H1 (cell line): Measurements from ENCODE around the gene PIAS4. TPM values are rescaled to one million over a fixed set of nuclear protein-coding genes. Genes with fewer than 3 reads are reported as not detected.

Experiments used
- CTCF ChIA-PET: fragments of 300-600 bp; sonication (Branson Sonifier 250); formaldehyde crosslinking; loops from one replicate; lab custom pipeline; 2021; ENCODE audit not compliant: partially characterized antibody; lab: Charles Lee
- POLR2A ChIA-PET: fragments of 300-600 bp; sonication (Branson Sonifier 250); formaldehyde crosslinking; loops from one replicate; lab custom pipeline; 2021; ENCODE audit warnings: inconsistent platforms; ENCODE audit not compliant: partially characterized antibody; lab: Charles Lee
- DNase-seq, 2 experiments: peaks; one replicate each; pipeline versions ENCODE4 v3.0.0 to v3.0.0-alpha.2; 2010 to 2022; ENCODE audit warnings: low spot score in 2 of 2, low read depth in 1 of 2, mixed read lengths in 1 of 2
- FAIRE-seq: peaks from 2 replicates; lab custom pipeline; 2011; peaks lifted over from hg19 to GRCh38; lab: Jason Lieb, UNC
- H2AFZ ChIP-seq: 2 replicates; pipeline ENCODE4 v1.8.1; 2012; ENCODE audit warnings: low read length, inconsistent platforms
- H2AK5ac ChIP-seq: 2 replicates; pipeline ENCODE4 v1.6.1; 2013; ENCODE audit warnings: low read depth, low read length
- H2BK120ac ChIP-seq: replicated peaks from 2 replicates; pipeline ENCODE3; 2013; ENCODE audit warnings: low read depth, low read length, inconsistent platforms
- H2BK12ac ChIP-seq: 2 replicates; pipeline ENCODE4 v1.6.1; 2013; ENCODE audit warnings: low read depth, low read length
- H2BK15ac ChIP-seq: 2 replicates; pipeline ENCODE4 v1.6.1; 2013; ENCODE audit warnings: low read length
- H2BK20ac ChIP-seq: 2 replicates; pipeline ENCODE4 v1.6.1; 2013; ENCODE audit warnings: low read length
- H2BK5ac ChIP-seq: 2 replicates; pipeline ENCODE4 v1.6.1; 2013; ENCODE audit warnings: low read depth, low read length
- H3K14ac ChIP-seq: 2 replicates; pipeline ENCODE4 v1.6.1; 2013; ENCODE audit warnings: inconsistent platforms; ENCODE audit not compliant: insufficient read length
- H3K18ac ChIP-seq: 2 replicates; pipeline ENCODE4 v1.6.1; 2013; ENCODE audit warnings: low read length; ENCODE audit errors: extremely low read depth
- H3K23ac ChIP-seq: 2 replicates; pipeline ENCODE4 v1.6.1; 2013; ENCODE audit warnings: inconsistent platforms; ENCODE audit not compliant: insufficient read length
- H3K23me2 ChIP-seq: 2 replicates; pipeline ENCODE4 v1.6.1; 2013; ENCODE audit warnings: low read depth, low read length
- H3K27ac ChIP-seq: 2 replicates; pipeline ENCODE4 v1.6.1; 2011; ENCODE audit warnings: low read depth, low read length, inconsistent platforms
- H3K27me3 ChIP-seq, 4 experiments: replicated peaks in 1 of 4; 1 replicate in 1 of 4; 2 replicates in 3 of 4; pipeline versions ENCODE4 v1.6.1 to v1.8.1; 2011 to 2013; ENCODE audit warnings: low read length in 3 of 4, mild to moderate bottlenecking in 3 of 4, inconsistent platforms in 2 of 4, mixed read lengths in 2 of 4, moderate library complexity in 1 of 4; ENCODE audit not compliant: control insufficient read depth in 3 of 4, insufficient read depth in 3 of 4; ENCODE audit errors: extremely low read depth in 1 of 4
- H3K36me3 ChIP-seq, 4 experiments: 2 replicates each; pipeline versions ENCODE4 v1.6.1 to v1.8.1; 2011 to 2013; ENCODE audit warnings: mild to moderate bottlenecking in 4 of 4, low read length in 3 of 4, moderate library complexity in 2 of 4, control low read depth in 1 of 4, inconsistent platforms in 1 of 4; ENCODE audit not compliant: insufficient read depth in 4 of 4, control insufficient read depth in 2 of 4
- H3K4ac ChIP-seq: replicated peaks from 2 replicates; pipeline ENCODE3; 2013; ENCODE audit warnings: low read length, low read depth, mixed read lengths, inconsistent platforms; ENCODE audit not compliant: insufficient read length
- H3K4me1 ChIP-seq, 4 experiments: replicated peaks in 1 of 4; 1 replicate in 1 of 4; 2 replicates in 3 of 4; pipeline versions ENCODE4 v1.6.1 to v1.8.1; 2011 to 2013; ENCODE audit warnings: low read length in 3 of 4, inconsistent platforms in 2 of 4, mixed read lengths in 1 of 4; ENCODE audit not compliant: insufficient read depth in 4 of 4, control insufficient read depth in 3 of 4
- H3K4me2 ChIP-seq, 2 experiments: 2 replicates each; pipeline versions ENCODE4 v1.6.1 to v1.8.1; 2011 to 2013; ENCODE audit warnings: low read depth in 2 of 2, low read length in 2 of 2, control low read depth in 1 of 2, inconsistent platforms in 1 of 2, mild to moderate bottlenecking in 1 of 2; ENCODE audit not compliant: insufficient read depth in 1 of 2
- H3K4me3 ChIP-seq, 4 experiments: fragments of 200-600, 300-600 bp in 1 of 4; sonication (generic), shearing (Covaris generic), sonication (Bioruptor Twin) in 1 of 4; 2 replicates each; pipeline versions ENCODE4 v1.5.1 to v1.8.1; 2011 to 2016; ENCODE audit warnings: low read length in 4 of 4, low read depth in 3 of 4, control low read depth in 2 of 4, inconsistent platforms in 2 of 4, mild to moderate bottlenecking in 2 of 4, mixed read lengths in 1 of 4, moderate library complexity in 1 of 4; ENCODE audit not compliant: insufficient read depth in 2 of 4; ENCODE audit errors: extremely low read depth in 1 of 4
- H3K56ac ChIP-seq: replicated peaks from 2 replicates; pipeline ENCODE3; 2013; ENCODE audit warnings: low read depth, mild to moderate bottlenecking, mixed read lengths, low read length, inconsistent platforms; ENCODE audit not compliant: insufficient read length
- H3K79me1 ChIP-seq: 2 replicates; pipeline ENCODE4 v1.6.1; 2013; ENCODE audit warnings: low read depth, low read length, control low read depth
- H3K79me2 ChIP-seq, 2 experiments: 2 replicates each; pipeline versions ENCODE4 v1.6.1 to v1.8.1; 2012 to 2013; ENCODE audit warnings: low read length in 2 of 2, mild to moderate bottlenecking in 2 of 2, inconsistent platforms in 1 of 2; ENCODE audit not compliant: insufficient read depth in 2 of 2, control insufficient read depth in 1 of 2
- H3K9ac ChIP-seq, 4 experiments: replicated peaks in 1 of 4; 1 replicate in 1 of 4; 2 replicates in 3 of 4; pipeline versions ENCODE4 v1.6.1 to v1.8.1; 2011 to 2013; ENCODE audit warnings: low read depth in 3 of 4, low read length in 3 of 4, control low read depth in 2 of 4, mild to moderate bottlenecking in 2 of 4, moderate library complexity in 2 of 4, inconsistent platforms in 1 of 4; ENCODE audit errors: extremely low read depth in 1 of 4
- H3K9me3 ChIP-seq, 2 experiments: 2 replicates each; pipeline versions ENCODE4 v1.6.1 to v1.8.1; 2012 to 2013; ENCODE audit warnings: mild to moderate bottlenecking in 2 of 2, moderate library complexity in 2 of 2, control low read depth in 1 of 2, inconsistent platforms in 1 of 2, low read depth in 1 of 2, low read length in 1 of 2, mixed read lengths in 1 of 2; ENCODE audit not compliant: insufficient read depth in 2 of 2
- H4K20me1 ChIP-seq, 2 experiments: replicated peaks in 1 of 2; 2 replicates each; pipeline versions ENCODE3 to v1.8.1; 2011 to 2013; ENCODE audit warnings: inconsistent platforms in 2 of 2, low read length in 2 of 2, mild to moderate bottlenecking in 1 of 2; ENCODE audit not compliant: insufficient read depth in 2 of 2, control insufficient read depth in 1 of 2
- H4K5ac ChIP-seq: 2 replicates; pipeline ENCODE4 v1.6.1; 2013; ENCODE audit warnings: low read length, low read depth, mixed read lengths, inconsistent platforms; ENCODE audit not compliant: insufficient read length
- H4K8ac ChIP-seq: 2 replicates; pipeline ENCODE4 v1.8.0; 2013; ENCODE audit warnings: mild to moderate bottlenecking, moderate library complexity, low read length, inconsistent platforms; ENCODE audit not compliant: insufficient read depth; ENCODE audit errors: extremely low read depth
- H4K91ac ChIP-seq: replicated peaks from 2 replicates; pipeline ENCODE3; 2013; ENCODE audit warnings: low read length, mixed read lengths, inconsistent platforms; ENCODE audit not compliant: insufficient read length
- GABPA ChIP-seq: IDR thresholded peaks from 2 replicates; pipeline ENCODE4 v1.6.1; 2011; ENCODE audit warnings: mild to moderate bottlenecking, low read length, moderate library complexity, borderline replicate concordance; ENCODE audit not compliant: insufficient read depth
- JUN ChIP-seq: IDR thresholded peaks from 2 replicates; pipeline ENCODE4 v1.6.1; 2011; ENCODE audit warnings: low read depth, mild to moderate bottlenecking, improper control_type of control experiment, low read length
- POLR2AphosphoS5 ChIP-seq: IDR thresholded peaks from 2 replicates; pipeline ENCODE4 v1.6.1; 2011; ENCODE audit warnings: low read depth, low read length
- POU5F1 ChIP-seq: IDR thresholded peaks from 2 replicates; pipeline ENCODE4 v1.6.1; 2011; ENCODE audit warnings: low read depth, mild to moderate bottlenecking, low read length, moderate library complexity
- SIN3A ChIP-seq, 2 experiments: IDR thresholded peaks in 1 of 2; conservative IDR thresholded peaks in 1 of 2; 2 replicates each; pipeline ENCODE4 v1.6.1; 2011 to 2012; ENCODE audit warnings: low read length in 2 of 2, improper control_type of control experiment in 1 of 2, low read depth in 1 of 2, mild to moderate bottlenecking in 1 of 2
- SP1 ChIP-seq: IDR thresholded peaks from 2 replicates; pipeline ENCODE4 v1.6.1; 2011; ENCODE audit warnings: low read depth, low read length
- SP4 ChIP-seq: IDR thresholded peaks from 2 replicates; pipeline ENCODE4 v1.6.1; 2012; ENCODE audit warnings: low read length, inconsistent platforms
- TBP ChIP-seq: IDR thresholded peaks from 2 replicates; pipeline ENCODE4 v1.6.1; 2011; ENCODE audit warnings: low read depth, low read length, improper control_type of control experiment
- TCF12 ChIP-seq: IDR thresholded peaks from 2 replicates; pipeline ENCODE4 v1.6.1; 2011; ENCODE audit warnings: low read depth, mild to moderate bottlenecking, low read length
- TEAD4 ChIP-seq: IDR thresholded peaks from 2 replicates; pipeline ENCODE4 v1.6.1; 2012; ENCODE audit warnings: low read depth, low read length, inconsistent platforms, mixed read lengths
- WGBS, 2 experiments: shearing (Covaris generic) in 1 of 2; methylation state at CpG; one replicate each; pipeline versions ENCODE4 v1.1.6 to v1.1.7; 2013 to 2015; ENCODE audit warnings: low lambda C conversion rate in 2 of 2, mixed read lengths in 2 of 2, inconsistent platforms in 1 of 2, low coverage in 1 of 2, missing lambda C conversion rate in 1 of 2; ENCODE audit not compliant: insufficient replicate concordance in 2 of 2, insufficient coverage in 1 of 2, insufficient read length in 1 of 2; ENCODE audit errors: extremely low coverage in 1 of 2, missing lambda C conversion rate in 1 of 2; 5-methylcytosine and 5-hydroxymethylcytosine counted together
- polyA plus RNA-seq, 7 experiments: library from polyadenylated mRNA; depleted of rRNA in 3 of 7; stranded (reverse) in 5 of 7; unstranded in 2 of 7; fragments of >200 nt in 5 of 7; fragments of 200-250 nt in 2 of 7; gene quantifications; 1 replicate in 5 of 7; 2 replicates in 1 of 7; 4 replicates in 1 of 7; pipeline versions ENCODE4 v1.2.1 to v1.2.3, GENCODE V29; 2011 to 2013; ENCODE audit warnings: missing spikeins in 2 of 7, mixed read lengths in 2 of 7
- total RNA-seq: library from RNA; stranded (reverse); fragmentation: NEBNext Ultra II Directional; extraction: Animal tissue kit (Norgen Biotek cat#: 25700); gene quantifications from 2 replicates; pipeline ENCODE4 v1.2.1, GENCODE V29; 2021
- TF ChIP-seq, protein P1 (sequence below): IDR thresholded peaks from 2 replicates; pipeline ENCODE4 v1.6.1; 2011; ENCODE audit warnings: low read depth, mild to moderate bottlenecking, low read length; ENCODE audit not compliant: insufficient read depth

The PIAS4 gene
- total and polyA plus RNA-seq, 2 of the 8 experiments (the other 6 are each of a cell fraction or from before 2014, with no cell fraction given), result 30.2 to 51.4 TPM

DNA sequence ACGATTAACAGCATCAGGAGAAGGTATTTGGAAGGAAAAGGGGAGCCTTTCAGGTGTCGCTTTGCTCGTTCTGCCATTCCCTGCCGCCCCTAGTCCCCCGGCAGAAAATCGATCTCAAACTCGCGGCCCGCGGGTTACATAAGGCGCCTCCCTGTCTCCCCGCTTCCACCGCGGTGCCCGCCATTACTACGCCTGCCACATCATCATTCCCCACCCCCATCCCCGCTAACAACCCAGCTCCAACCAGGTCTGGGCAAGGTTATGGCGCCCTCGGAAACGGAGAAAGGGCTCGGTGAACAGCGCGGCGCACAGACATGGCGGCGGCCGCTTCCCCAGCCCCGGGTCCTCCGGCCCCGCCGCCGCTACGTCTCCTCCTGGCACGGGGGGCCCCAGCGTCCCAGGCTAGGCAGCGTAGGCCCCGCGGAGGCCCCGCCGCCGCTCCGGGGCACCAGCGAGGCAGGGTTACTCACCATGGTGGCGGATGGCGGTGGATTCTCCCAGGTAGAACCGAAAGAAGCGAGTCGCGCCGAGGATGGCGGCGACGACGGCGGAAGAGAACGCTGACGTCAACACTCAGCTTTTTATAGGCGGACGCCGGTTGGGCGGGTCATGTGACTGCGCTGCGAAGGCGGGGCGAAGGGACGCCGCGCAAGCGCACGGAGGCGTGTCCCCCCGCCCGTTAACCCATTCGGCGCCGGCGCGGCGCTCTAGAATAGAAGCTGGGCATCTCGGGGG lies 22.5 kb upstream of the PIAS4 start, which contains the start of gene EEF2:
EEF2 (minus strand) TSS at position 556 of the 735 bp plus-strand sequence; CDS start at position 473, 83 bp downstream.
- Histone ChIP-seq H4K91ac (peak within 1 kb of the TSS; percentile 86), H3K79me1 (peaks cover 13% of the 10 kb centered on the region), H3K27ac (peak within 1 kb of the TSS; percentile 84), H3K56ac (peak within 1 kb of the TSS; percentile 95), H2BK20ac (no peak within 1 kb of the TSS), H3K27me3 (no peaks in the 10 kb centered on the region), H3K9me3 (no peaks in the 10 kb centered on the region), H2BK15ac (no peak within 1 kb of the TSS), H2BK120ac (no peak within 1 kb of the TSS), H4K5ac (peak within 1 kb of the TSS; percentile 85), H2BK12ac (no peak within 1 kb of the TSS; the same call in 1 of the 2 replicates), H3K9ac (peak within 1 kb of the TSS; percentile 95 to 99 (median 98)), H3K79me2 (peaks cover 19 to 52% of the 10 kb centered on the region in 2 experiments), H3K4me2 (peak within 1 kb of the TSS; percentile 95 to 97), H2AFZ (peak within 1 kb of the TSS; percentile 59; the same call in 1 of the 2 replicates), H2BK5ac (peak within 1 kb of the TSS; percentile 95), H4K20me1 (peaks cover 47 to 48% of the 10 kb centered on the region in 2 experiments), H3K4me3 (peak within 1 kb of the TSS; percentile 79 to 99 (median 98)), H2AK5ac (peak within 1 kb of the TSS; percentile 82; the same call in 1 of the 2 replicates), H3K23me2 (peaks cover 8% of the 10 kb centered on the region), H3K4ac (peak within 1 kb of the TSS; percentile 79), H3K4me1 (peaks cover 2 to 16% (median 10%) of the 10 kb centered on the region in 4 experiments), H3K18ac (peak within 1 kb of the TSS; percentile 85), H4K8ac (peak within 1 kb of the TSS; percentile 99), H3K23ac (peak within 1 kb of the TSS; percentile 22), H3K14ac (peak within 1 kb of the TSS; percentile 99), H3K36me3 (peaks cover 40 to 46% (median 42%) of the 10 kb centered on the region in 4 experiments)
- no peak for FAIRE-seq
- ChIA-PET POLR2A (interaction anchor here (0.6 to 12.0 kb wide), 99 partner anchors 9 to 1507 kb away, joined by 3 to 870 read pairs (median 4); partner anchors contain the start of genes APBA3, ATCAY, DAPK3 and MRPL54), CTCF (interaction anchor here (0.7 to 1.6 kb wide), 5 partner anchors 13 to 156 kb away, joined by 3 to 8 read pairs (median 3); partner anchors contain the start of gene DAPK3)
- DNase-seq, result peak in 1 of 2 experiments; percentile 93
- 3% methylated on average over 64 of the region's 80 CpGs; no CpG with 5 or more reads in 1 of the 2 experiments for WGBS, 2 experiments
- TF ChIP-seq, protein P1, sequence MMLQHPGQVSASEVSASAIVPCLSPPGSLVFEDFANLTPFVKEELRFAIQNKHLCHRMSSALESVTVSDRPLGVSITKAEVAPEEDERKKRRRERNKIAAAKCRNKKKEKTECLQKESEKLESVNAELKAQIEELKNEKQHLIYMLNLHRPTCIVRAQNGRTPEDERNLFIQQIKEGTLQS, result peak; percentile 91
- peak in 1 of 2 experiments; percentile 63; a peak in 1 of 4 replicates for TF ChIP-seq SIN3A (conservative IDR thresholded peaks at IDR 0.05 in 1 of 2, IDR thresholded peaks at IDR 0.05 in 1 of 2; ENCODE audit: low read depth in 1 of 2, low read length in 2 of 2)
- peak; percentile 100 for TF ChIP-seq POLR2AphosphoS5
- no peak for TF ChIP-seq GABPA
- peak; percentile 45; the same call in 1 of the 2 replicates for TF ChIP-seq POU5F1
- TF ChIP-seq TEAD4, result no peak
- no peak for TF ChIP-seq TCF12
- TF ChIP-seq SP1, result peak; percentile 62; the same call in 1 of the 2 replicates
- TF ChIP-seq JUN, result 0 out of 2 replicates have a peak, but pooled peaks have one; percentile 52
- peak; percentile 82 for TF ChIP-seq SP4
- peak; percentile 98 for TF ChIP-seq TBP
